HG03139 (cell line): ENCODE results near the gene DMAC2.
A peak's percentile ranks its signal among the peaks of the same experiment; 100 is the strongest.
"Not testable (repeated sequence)": the region's sequence is repeated elsewhere in the genome, so short reads cannot be mapped to it uniquely, and the experiment has no call there.

Experiments used
- ATAC-seq: cut with Tn5 transposase; IDR thresholded peaks from one replicate; pipeline ENCODE4 v1.9.1; 2021; ENCODE audit not compliant: unreplicated experiment

The DMAC2 gene

GRCh38 chr19:41439441-41440222, at the start of gene DMAC2:
Gene DMAC2 (minus strand): TSS chr19:41439912. CDS start chr19:41439899, 13 bp downstream.
- ATAC-seq, result peak; percentile 83

GRCh38 chr19:41486953-41487352, 47.2 kb upstream of the DMAC2 start:
- ATAC-seq, result not testable (repeated sequence)

GRCh38 chr19:41484822-41485221, 45.1 kb upstream of the DMAC2 start:
- ATAC-seq, result no peak

DNA sequence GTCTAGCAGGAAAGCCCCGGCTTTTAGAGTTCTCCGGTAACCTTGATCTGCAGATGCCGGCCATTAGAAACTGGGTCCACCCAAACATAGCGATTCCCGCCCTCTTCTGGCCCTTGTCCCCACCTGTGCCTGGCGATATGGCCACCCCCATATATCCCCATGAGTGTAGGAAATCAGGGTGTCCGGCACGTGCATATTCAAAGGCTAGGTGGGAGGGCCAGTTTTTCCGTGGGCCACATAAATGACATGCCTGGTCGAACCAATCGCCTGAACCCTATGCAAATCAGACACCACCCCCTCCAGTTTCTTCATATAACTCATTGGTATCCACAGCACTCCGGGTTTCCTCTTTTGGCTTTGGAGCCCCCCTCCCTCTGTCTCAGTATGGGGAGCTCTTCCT, 40.6 kb upstream of the DMAC2 start:
- no peak for ATAC-seq

GRCh38 chr19:41479757-41480191, 40.1 kb upstream of the DMAC2 start:
- no peak for ATAC-seq

DNA sequence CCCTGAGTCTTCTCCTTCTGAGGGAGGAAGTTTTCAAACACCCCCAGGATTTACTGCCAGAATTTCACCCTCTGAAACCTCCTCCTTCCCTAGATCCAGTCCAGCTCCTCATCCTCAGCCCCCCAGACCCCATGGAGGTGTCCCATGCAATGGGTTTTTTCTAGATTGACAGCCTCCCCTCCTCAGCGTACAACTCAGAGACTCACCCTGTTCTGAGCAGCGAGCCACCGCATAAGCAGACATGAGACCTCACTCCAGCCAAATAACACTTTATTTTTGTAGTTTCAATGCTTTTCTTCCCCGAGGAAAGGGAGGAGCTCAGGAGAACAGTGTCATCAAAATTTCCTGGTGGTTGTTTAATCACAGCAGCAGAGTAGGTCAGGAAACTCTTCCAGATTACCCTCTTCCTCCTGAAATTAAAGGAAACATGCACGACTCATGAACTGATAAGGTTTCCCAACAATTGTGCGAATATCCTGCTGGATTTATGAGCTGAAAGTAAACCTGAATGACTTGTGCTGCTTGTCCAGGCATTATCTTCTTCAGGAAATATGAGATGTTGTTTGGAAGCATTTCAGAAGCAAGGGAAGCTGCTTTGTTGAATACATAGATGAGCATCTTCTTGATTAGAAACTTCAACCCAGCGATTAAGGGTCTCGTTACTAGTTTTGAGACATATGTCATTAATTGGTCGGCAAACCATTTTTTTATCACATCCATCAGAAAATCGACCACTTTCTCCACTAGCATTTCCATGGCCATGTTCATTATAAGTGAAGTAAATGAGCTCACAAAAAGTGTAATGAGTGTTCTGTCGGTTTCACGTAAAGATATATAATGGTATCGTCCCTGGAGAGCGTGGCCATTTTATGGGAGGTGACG, 39.4 kb upstream of the DMAC2 start:
- ATAC-seq, result no peak

DNA sequence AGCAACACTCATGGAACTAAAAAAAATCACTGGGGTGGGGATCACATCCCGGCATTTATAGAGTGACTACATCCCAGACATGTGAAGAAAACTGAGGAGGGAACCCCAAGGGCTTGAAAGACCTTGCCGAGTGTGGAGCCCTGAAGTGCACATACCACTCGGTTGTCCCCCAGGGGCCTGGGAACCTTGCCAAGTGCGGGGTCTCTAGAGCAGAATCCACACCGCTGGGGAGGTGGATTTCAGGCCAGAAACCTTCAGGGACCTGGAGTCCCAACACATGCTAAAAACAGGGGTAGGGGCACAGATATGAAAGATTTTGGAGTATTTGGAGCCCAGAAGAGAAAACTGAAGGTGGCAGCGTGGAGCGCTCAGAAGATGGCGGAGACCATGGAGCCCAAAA, 38.5 kb upstream of the DMAC2 start:
- no peak for ATAC-seq

GRCh38 chr19:41476583-41476982, 36.9 kb upstream of the DMAC2 start:
- no peak for ATAC-seq

DNA sequence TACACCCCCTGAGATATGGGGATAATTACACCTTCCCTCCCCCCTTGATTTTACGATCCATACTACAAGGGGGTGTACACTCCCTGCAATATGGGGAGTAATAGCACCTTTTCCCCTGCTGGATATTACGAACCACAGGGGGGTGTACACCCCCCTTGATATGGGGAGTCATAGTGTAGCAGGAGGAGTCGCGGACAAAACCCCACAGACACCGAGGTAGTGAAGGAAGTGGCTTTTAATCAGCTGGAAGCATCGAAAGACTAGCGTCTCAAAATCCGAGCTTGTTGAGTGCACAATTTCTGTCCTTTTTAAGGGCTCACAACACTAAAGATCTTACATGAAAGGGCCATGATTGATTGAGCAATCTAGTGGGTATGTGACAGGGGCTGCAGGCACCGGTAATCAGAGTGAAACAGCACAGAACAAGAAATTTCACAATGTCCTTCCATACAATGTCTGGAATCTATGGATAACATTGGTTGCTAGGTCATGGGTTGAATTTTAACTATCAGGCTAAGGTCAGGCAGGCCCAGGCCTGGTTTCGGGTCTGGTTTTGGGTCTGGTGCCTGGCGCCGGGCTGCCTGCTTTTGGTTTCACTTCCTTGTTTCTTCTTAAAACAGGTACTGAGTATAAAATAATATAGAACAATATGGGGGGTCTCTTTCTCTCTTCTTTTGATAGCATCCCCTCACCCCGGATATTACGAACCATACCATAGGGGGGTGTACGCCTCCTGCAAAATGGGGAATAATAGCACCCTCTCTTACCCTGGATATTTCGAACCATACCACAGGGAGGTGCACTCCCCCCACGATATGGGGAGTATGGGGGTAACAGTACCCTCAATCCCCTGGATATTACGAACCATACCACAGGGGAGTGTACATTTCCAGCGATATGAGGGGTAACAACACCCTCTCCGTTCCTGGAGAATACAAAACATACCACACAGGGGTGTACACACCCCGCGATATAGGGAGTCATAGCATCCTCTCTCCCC, 23.8 kb upstream of the DMAC2 start:
- not testable (repeated sequence) for ATAC-seq

DNA sequence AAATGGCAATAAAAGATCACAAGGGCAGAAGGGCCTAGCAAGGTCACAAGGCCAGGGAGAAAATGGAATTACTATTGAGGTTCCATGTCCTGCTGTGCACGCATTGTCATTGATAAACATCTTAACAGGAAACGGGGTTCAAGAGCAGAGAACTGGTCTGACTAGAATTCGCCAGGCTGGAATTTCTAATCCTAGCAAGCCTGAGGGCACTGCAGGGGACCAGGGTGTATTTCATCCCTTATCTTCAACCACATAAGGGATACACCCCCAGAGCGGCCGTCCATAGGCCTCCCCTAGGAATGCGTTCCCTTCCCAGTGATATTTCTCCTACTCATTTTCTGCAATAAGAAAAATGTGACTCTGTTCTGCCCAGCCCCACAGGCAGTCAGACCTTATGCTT, 22.8 kb upstream of the DMAC2 start:
- ATAC-seq, result no peak

- ATAC-seq, result no peak
Measured at GRCh38 chr19:41457241-41457640, 17.5 kb upstream of the DMAC2 start.

GRCh38 chr19:41456342-41456918, 16.7 kb upstream of the DMAC2 start:
- ATAC-seq, result no peak

- ATAC-seq, result no peak
Measured at GRCh38 chr19:41455936-41456335, 16.2 kb upstream of the DMAC2 start.

- ATAC-seq, result no peak
Measured at GRCh38 chr19:41452584-41453275, 13.0 kb upstream of the DMAC2 start.

- ATAC-seq, result no peak
Measured at GRCh38 chr19:41449865-41450178, 10.1 kb upstream of the DMAC2 start.

GRCh38 chr19:41449079-41449864, 9.6 kb upstream of the DMAC2 start:
- ATAC-seq, result no peak

GRCh38 chr19:41447732-41448332, 8.1 kb upstream of the DMAC2 start:
- ATAC-seq, result no peak

DNA sequence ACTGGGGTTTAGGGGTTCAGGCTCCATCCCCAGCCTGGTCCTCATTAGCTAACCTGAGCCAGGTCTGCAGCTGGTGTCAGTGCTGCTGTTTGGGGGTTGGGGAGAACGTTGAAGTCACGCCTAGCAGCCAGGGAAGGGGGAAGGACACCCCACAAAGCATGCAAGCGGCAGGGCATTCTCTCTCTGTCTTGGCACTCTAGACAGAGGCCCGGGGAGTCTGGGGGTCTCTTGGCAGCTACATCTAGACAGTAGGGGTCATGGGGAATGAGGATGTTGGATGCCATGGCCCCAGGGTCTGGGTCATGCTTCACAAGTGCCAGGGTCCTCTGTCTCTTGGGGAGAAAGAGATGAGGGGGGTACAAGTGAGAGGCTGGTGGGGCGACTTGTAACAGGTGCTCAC, 5.9 kb upstream of the DMAC2 start:
- ATAC-seq, result no peak
